GM19025 (cell line): ENCODE measurements around the gene LRRC8B.

ENCODE experiments used
- ATAC-seq: cut with Tn5 transposase; IDR thresholded peaks from one replicate; pipeline ENCODE4 v1.9.1; 2021; ENCODE audit warnings: mild to moderate bottlenecking, low read depth, moderate library complexity; ENCODE audit not compliant: unreplicated experiment

LRRC8B gene

DNA sequence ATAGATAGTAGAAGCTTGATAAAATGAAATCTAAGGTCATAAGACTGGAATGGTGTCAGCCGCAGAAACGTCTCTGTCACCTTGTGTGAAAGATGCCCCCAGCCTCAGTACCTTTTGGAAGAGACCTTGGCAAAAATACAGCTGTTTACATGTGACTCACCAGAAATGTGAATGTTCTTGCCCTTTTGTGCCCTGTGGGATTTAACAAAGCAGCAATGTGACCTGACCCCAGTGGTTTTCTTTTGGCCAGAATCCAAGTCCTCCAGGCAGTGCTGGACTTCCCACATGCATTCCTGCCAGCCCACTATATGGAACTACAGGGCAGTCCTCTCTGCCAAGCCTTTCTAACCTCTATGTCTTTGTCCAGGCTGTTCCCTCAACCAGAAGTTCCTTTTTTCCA, 81.1 kb downstream of the LRRC8B start:
- no peak for ATAC-seq

DNA sequence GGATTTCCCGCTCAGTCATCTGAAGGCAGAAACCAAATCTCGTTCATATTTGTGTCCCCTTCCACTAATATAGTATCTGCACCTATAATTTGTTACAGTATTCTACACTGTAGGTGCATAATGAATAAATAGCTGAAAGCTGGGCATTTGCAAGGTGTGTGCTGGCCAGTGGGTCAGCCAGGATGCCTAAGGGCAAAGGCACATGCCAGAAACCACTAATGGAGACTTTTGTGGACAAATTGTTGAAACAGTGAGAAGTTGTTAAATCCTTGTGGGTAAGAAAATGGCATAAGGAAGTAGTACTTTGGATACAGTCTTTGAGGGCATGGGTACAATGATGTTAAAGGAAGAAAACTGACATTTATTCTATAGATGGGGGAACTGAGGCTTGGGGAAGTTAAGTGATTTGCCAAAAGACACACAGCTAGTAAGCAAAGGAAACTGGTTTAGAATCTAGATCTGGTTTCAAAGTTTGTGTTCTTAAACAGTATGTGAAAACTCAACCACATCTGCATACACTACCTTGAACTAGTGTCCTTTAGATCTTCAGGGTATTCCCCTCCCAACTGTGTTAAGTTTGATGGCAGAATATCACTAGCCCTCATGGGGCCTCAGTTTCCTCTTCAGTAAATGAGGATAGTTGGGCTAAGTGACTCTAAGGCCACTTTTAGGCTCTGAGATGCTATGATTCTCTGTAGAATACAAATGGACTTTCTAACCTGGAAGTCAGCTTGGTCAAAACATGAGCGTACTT, 81.8 kb downstream of the LRRC8B start:
- ATAC-seq: no peak

GRCh38 chr1:89607156-89607555, 82.5 kb downstream of the LRRC8B start:
- no peak for ATAC-seq

GRCh38 chr1:89607586-89608318, 83.1 kb downstream of the LRRC8B start:
- ATAC-seq: no peak

DNA sequence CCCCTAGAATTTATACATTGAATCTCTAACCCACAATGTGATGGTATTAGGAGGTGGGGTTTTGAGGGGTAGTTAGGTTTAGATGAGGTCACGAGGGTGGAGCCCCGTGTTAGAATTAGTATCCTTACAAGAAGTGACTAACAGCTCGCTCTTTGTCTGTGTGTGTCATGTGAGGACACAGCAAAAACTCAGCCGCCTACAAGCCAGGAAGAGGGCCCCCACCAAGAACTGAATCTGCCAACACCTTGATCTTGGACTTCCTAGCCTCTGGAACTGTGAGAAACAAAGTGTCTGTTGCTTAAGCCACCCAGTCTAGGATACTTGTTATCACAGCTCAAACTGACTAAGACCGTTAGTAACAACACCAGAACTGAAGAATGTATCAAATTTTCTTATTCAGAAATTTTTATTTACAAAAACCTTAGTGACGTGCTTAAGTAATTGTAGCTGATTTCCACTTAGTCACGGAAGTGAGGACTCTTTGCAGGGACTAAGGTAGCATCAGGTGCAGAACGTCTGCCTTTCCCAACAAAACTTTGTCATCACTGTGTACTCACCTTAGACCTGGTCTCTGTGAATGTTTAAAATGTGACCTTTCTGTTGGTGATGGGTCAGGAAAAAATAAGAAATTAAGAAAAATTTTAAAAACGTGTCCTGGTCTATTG, 83.8 kb downstream of the LRRC8B start:
- no peak for ATAC-seq

DNA sequence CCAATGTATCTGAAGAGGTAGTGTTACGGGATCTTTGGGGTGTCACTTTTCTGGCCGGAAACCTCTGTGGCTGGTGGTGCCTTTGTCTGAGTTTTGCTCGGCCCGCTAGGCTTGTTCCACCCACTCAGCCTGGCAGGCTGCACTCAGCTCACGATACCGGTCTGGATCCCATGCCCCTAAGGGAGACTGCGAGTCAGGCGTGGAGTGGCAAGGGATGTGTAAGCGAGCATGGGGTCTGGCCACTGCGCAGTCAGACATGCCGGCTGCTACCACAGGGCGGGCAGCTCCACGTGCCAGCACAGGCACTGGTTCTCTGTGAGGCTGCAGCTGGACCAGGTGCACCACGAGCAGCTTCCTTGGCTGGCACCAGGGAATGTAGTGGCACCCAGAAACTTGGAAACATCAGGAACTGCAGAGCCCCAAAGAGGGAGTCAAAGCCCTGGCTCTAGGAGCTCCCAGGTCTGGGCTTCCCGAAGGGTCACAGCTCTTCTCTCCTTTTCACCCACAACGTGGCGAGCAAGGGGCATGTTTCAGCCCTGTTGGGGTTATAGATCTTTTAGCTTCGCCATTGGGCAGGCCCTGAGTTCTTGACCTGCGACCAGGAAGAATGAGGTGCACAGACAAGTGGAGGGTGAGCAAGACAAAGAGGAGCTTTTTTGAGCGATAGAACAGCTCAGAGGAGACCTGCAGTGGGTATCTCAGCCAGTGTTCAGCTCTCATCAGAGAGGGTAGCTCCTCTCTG, 84.5 kb downstream of the LRRC8B start:
- ATAC-seq: no peak

GRCh38 chr1:89609781-89610456, 85.3 kb downstream of the LRRC8B start:
- no peak for ATAC-seq

- ATAC-seq: no peak
These were observed 85.9 kb downstream of the LRRC8B start for GRCh38 chr1:89610457-89611011.

- peak; percentile 95 for ATAC-seq
These were observed 87.1 kb downstream of the LRRC8B start for GRCh38 chr1:89611721-89612120.

DNA sequence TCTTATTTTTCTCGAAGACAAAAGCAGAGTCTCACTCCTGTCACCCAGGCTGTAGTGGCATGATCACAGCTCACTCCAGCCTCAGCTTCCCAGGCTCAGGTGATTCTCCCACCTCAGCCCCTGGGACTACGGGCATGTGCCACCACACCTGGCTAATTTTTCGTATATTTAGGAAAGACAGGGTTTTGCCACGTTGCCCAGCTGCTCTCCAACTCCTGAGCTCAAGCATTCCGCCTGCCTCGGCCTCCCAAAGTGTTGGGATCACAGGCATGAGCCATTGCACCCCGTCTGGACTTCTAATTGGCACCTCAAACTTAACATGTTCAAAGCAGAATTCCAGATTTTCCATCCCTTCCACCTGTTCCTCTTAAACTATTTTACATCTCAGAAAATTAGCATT, 89.3 kb downstream of the LRRC8B start:
- ATAC-seq: no peak

DNA sequence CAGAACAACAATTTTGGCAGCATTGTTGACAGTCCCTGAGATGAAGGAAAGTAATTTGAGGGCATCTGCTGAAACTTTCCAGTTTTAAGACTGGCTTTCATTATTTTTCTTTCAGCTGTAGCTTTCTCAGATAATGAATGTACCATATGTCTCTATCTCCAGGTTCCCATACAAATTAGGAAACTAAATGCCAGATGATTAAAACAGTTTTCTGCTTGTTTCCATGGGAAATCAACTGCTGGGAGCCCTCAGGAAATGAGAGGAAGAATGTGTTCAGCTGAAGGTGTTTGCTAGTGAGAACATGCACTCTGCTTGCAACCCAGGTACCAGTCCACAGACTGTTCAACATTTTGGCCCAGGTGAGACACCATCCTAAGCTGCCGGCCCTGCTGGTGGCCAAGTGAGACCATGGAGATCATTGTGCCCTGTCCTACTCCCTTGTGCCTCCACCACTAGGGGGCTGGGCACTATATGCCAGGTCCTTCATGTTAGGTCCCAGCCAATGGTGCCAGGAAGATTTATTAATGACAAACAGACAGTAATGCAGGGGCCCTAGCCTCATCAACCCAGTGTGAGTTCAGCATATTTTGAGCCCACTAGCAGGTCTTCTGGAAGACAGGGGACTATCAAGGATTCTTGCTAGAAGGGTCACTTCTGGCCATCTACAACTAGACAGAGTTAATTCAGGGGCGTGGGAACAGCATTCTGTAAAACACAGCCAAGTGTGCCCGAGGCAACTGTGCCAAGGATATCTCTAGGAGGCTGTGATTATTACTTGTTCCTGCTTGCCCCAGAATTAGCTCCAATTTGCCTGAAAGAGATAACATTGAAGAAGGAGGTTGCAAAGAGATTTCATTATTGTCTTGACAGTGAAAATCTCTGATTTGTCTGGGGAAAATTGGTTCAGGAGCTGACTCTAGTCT, 91.3 kb downstream of the LRRC8B start:
- ATAC-seq: no peak

DNA sequence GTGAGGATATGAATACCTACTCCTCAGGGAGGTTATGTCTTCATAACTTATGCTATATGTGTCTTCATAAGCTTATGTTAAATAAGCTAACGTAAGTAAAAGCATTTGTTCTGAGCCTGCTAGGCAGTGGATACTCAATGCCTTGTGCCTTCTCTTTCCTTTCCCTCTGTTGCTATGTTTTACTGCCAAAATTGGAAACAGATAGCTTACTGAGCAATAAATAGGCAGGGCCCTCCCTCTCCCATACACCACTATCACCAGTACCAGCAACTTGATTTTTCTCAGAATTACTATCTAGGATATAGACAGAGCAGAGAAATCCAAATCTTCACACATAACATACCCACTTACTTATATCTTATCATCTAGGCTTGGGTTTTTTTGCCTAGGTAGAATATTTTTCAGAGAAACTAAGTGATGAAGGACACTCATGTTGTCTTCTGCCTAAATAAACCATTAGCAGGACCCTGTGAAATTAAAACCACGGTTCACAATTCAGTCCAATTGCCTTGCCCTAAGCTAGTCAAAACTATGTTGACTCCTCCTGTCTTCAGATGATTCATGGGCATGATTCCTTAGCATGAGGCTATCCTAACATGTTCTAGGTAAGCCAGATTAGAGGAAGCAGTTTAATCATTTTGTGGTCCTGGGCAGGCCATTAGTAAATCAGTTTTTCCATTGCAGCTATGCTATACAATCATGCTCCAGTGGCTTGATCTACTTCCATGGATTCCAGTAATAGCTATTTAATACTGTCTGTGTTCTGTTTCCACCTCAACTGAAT, 92.4 kb downstream of the LRRC8B start:
- no peak for ATAC-seq

- ATAC-seq: no peak
These were observed 96.0 kb downstream of the LRRC8B start for GRCh38 chr1:89620664-89621063.

- ATAC-seq: no peak
These were observed 98.3 kb downstream of the LRRC8B start for GRCh38 chr1:89622895-89623294.

GRCh38 chr1:89624314-89624713, 99.7 kb downstream of the LRRC8B start:
- ATAC-seq: no peak

DNA sequence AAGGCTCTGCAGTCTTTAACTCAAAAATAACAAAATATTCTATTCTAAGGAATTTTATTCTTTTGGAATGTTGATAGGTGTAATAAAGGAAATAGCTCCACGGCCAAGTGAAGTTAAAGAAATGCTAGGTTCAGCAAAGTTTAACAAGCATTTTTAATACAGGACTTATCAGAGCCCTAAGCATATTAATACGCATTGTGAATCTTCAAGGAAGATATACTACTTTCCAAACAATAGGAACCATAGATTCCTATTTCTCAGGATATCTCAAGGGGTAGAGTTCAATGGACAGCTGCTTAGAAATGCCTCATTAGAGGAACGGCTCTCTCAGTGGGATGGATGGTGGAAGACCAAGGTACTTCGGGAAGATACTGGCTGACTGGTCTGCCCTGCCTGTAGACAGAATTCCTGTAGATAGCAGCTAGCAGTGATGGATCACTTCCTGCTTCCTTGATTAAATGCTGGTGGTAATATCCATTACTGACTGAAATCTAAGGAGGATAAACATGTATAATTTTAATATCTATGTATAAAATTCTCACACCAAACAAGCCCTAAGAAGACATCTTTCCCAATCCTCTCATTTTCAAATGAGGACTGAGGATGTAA, 100.2 kb downstream of the LRRC8B start:
- ATAC-seq: no peak

DNA sequence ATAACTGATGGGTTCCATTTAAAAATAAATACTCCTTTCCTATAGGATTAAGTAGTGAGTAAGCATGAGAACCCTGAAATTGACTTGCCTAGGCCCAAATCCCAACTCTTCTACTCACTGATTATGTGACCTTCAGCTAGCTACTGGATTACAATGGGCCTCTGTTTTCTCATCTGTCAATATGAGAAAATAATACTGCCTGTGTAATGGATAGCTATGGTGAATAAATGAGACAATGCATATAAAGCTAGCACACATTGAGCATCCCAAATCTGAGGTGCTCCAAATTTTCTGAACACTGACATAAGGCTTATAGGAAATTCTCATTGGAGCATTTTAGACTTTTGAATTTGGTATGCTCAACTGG, 103.0 kb downstream of the LRRC8B start:
- ATAC-seq: no peak

GRCh38 chr1:89629146-89629545, 104.5 kb downstream of the LRRC8B start:
- ATAC-seq: no peak
